Measurements from ENCODE around the gene IVD. TPM values are rescaled to one million over a fixed set of nuclear protein-coding genes. Genes with fewer than 3 reads are reported as not detected.

The IVD gene
- total and polyA plus RNA-seq, 5 experiments from 2014 or later: 48.2 to 120 (median 77.7) TPM

GRCh38 chr15:40365624-40366456 is 39.8 kb upstream of the IVD start:
- H3K4me1 Mint-ChIP-seq: peaks cover 22 to 34% (median 30%) of the 10 kb centered on the region in 4 donors
- H3K9me3 Mint-ChIP-seq: no peaks in the 10 kb centered on the region
- H3K4me3 Mint-ChIP-seq: peak overlapping the region in 9 of 10 donors; percentile 19 to 60 (median 43)
- H3K36me3 Mint-ChIP-seq: peaks cover 0 to 3% (median 0%) of the 10 kb centered on the region in 3 donors
- POLR2A ChIA-PET: interaction anchor here (1.2 kb wide), 1 partner anchor 41 kb away, joined by 4 read pairs; no protein-coding TSS in a partner anchor
- H3K27ac Mint-ChIP-seq: peak overlapping the region in 1 of 10 donors; percentile 25
- no peak for DNase-seq
- no peak for ATAC-seq
- no peaks in the 10 kb centered on the region for H3K27me3 Mint-ChIP-seq

- peak overlapping the region; percentile 77 to 91 (median 86) for H3K4me3 Mint-ChIP-seq
- DNase-seq (no peak), ATAC-seq (no peak)
- H3K27me3 Mint-ChIP-seq: no peaks in the 10 kb centered on the region
- peaks cover 18 to 34% (median 30%) of the 10 kb centered on the region in 4 donors for H3K4me1 Mint-ChIP-seq
- POLR2A ChIA-PET: interaction anchor here (0.9 to 2.1 kb wide), 7 partner anchors 9 to 73 kb away, joined by 3 to 8 read pairs (median 4); partner anchors contain the start of genes DISP2 and PLCB2
- peaks cover 0 to 3% (median 0%) of the 10 kb centered on the region in 3 donors for H3K36me3 Mint-ChIP-seq
- peak overlapping the region in 6 of 10 donors; percentile 69 to 90 (median 78) for H3K27ac Mint-ChIP-seq
- no peaks in the 10 kb centered on the region for H3K9me3 Mint-ChIP-seq
Measured at GRCh38 chr15:40366457-40367370, 38.9 kb upstream of the IVD start.

DNA sequence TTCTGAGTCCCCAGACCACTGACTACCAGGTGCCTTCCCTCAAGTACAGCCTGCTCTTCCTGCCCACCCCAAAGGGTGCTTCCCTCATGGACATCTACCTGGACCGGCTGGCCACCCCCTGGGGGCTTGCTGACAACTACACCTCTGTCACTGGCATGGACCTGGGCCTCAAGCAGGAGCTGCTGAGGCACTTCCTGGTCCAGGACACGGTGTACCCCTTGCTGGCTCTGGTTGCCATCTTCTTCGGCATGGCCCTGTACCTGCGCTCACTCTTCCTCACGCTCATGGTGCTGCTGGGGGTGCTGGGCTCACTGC is 38.3 kb upstream of the IVD start:
- peaks cover 0 to 3% (median 0%) of the 10 kb centered on the region in 3 donors for H3K36me3 Mint-ChIP-seq
- H3K4me3 Mint-ChIP-seq: peak overlapping the region; percentile 77 to 91 (median 86)
- peak overlapping the region; percentile 69 to 90 (median 83) for H3K27ac Mint-ChIP-seq
- no peak for ATAC-seq
- no peak for DNase-seq
- H3K4me1 Mint-ChIP-seq: peaks cover 20 to 31% (median 29%) of the 10 kb centered on the region in 4 donors
- POLR2A ChIA-PET: interaction anchor here (0.9 to 2.1 kb wide), 8 partner anchors 10 to 72 kb away, joined by 3 to 8 read pairs (median 4); partner anchors contain the start of genes DISP2 and PLCB2
- no peaks in the 10 kb centered on the region for H3K9me3 Mint-ChIP-seq
- H3K27me3 Mint-ChIP-seq: no peaks in the 10 kb centered on the region

GRCh38 chr15:40367686-40368611 is 37.6 kb upstream of the IVD start:
- peak; percentile 79 to 92 (median 86) for DNase-seq
- ATAC-seq: peak; percentile 94 to 96
- peaks cover 18 to 29% (median 26%) of the 10 kb centered on the region in 4 donors for H3K4me1 Mint-ChIP-seq
- no peaks in the 10 kb centered on the region for H3K27me3 Mint-ChIP-seq
- POLR2A ChIA-PET: interaction anchor here (0.9 to 2.1 kb wide), 11 partner anchors 10 to 71 kb away, joined by 3 to 8 read pairs (median 3); partner anchors contain the start of genes DISP2, KNSTRN and PLCB2
- H3K36me3 Mint-ChIP-seq: no peaks in the 10 kb centered on the region
- peak overlapping the region; percentile 69 to 90 (median 83) for H3K27ac Mint-ChIP-seq
- peak overlapping the region; percentile 77 to 91 (median 86) for H3K4me3 Mint-ChIP-seq
- no peaks in the 10 kb centered on the region for H3K9me3 Mint-ChIP-seq

GRCh38 chr15:40368719-40369473 is 36.7 kb upstream of the IVD start:
- ATAC-seq (no peak), DNase-seq (no peak)
- Mint-ChIP-seq H3K36me3 (no peaks in the 10 kb centered on the region), H3K9me3 (no peaks in the 10 kb centered on the region), H3K4me3 (peak overlapping the region in 9 of 10 donors; percentile 0 to 86 (median 64)), H3K27me3 (no peaks in the 10 kb centered on the region), H3K27ac (peak overlapping the region; percentile 5 to 89 (median 58)), H3K4me1 (peaks cover 15 to 29% (median 23%) of the 10 kb centered on the region in 4 donors)
- POLR2A ChIA-PET: interaction anchor here (0.7 to 2.1 kb wide), 8 partner anchors 11 to 61 kb away, joined by 3 to 8 read pairs (median 3); partner anchors contain the start of genes DISP2, IVD, KNSTRN and PLCB2

DNA sequence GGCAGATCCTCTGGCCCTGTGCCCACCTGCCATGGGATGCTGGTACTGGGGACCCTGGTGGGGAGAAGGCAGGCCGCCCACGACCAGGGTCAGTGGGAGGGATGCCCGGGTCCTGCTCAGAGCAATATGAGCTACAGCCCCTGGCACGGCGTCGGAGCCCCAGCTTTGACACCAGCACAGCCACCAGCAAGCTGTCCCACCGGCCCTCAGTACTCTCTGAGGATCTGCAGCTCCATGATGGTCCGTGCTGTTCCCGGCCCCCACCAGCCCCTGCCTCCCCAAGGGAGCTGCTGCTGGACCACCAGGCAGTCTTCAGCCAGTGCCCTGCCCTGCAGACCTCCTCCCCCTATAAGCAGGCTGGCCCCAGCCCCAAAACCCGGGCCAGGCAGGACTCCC is 36.1 kb upstream of the IVD start:
- peaks cover 15 to 29% (median 23%) of the 10 kb centered on the region in 4 donors for H3K4me1 Mint-ChIP-seq
- POLR2A ChIA-PET: interaction anchor here (0.5 to 1.4 kb wide), 6 partner anchors 10 to 62 kb away, joined by 3 to 4 read pairs (median 3); partner anchors contain the start of genes IVD, KNSTRN and PLCB2
- peak overlapping the region in 5 of 10 donors; percentile 48 to 86 (median 64) for H3K4me3 Mint-ChIP-seq

DNA sequence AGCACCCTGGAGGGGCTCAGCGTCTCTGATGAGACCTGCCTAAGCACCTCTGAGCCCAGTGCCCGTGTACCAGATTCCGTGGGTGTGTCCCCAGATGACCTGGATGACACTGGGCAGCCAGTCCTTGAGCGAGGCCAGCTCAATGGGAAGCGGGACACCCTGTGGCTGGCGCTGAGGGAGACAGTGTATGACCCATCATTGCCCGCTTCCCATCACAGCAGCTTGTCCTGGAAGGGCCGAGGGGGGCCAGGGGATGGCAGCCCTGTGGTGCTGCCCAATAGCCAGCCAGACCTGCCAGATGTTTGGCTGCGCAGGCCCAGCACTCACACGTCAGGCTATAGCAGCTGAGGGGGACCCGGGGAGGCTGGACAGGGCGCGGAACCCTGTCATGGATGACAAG is 35.6 kb upstream of the IVD start:
- H3K27ac Mint-ChIP-seq: no peak overlapping the region
- H3K4me3 Mint-ChIP-seq: no peak overlapping the region
- ATAC-seq (no peak), DNase-seq (no peak)
- H3K4me1 Mint-ChIP-seq: peaks cover 15 to 29% (median 23%) of the 10 kb centered on the region in 4 donors
- H3K9me3 Mint-ChIP-seq: no peaks in the 10 kb centered on the region
- POLR2A ChIA-PET: interaction anchor here (0.5 to 0.9 kb wide), 3 partner anchors 10 to 36 kb away, joined by 3 to 4 read pairs (median 3); partner anchors contain the start of gene IVD
- H3K27me3 Mint-ChIP-seq: no peaks in the 10 kb centered on the region
- H3K36me3 Mint-ChIP-seq: no peaks in the 10 kb centered on the region

More for the DNA sequence above, 36.1 kb upstream of the IVD start:
- Mint-ChIP-seq H3K27me3 (no peaks in the 10 kb centered on the region), H3K27ac (peak overlapping the region in 3 of 10 donors; percentile 13 to 77 (median 24)), H3K36me3 (no peaks in the 10 kb centered on the region), H3K9me3 (no peaks in the 10 kb centered on the region)
- ATAC-seq: no peak
- DNase-seq: no peak

- Mint-ChIP-seq H3K27ac (no peak overlapping the region), H3K4me1 (peaks cover 2 to 6% (median 3%) of the 10 kb centered on the region in 4 donors), H3K9me3 (no peaks in the 10 kb centered on the region), H3K27me3 (no peaks in the 10 kb centered on the region), H3K36me3 (no peaks in the 10 kb centered on the region), H3K4me3 (no peak overlapping the region)
- ATAC-seq (no peak), DNase-seq (no peak)
- POLR2A ChIA-PET: no interaction called here
Measured at GRCh38 chr15:40372981-40373380, 32.6 kb upstream of the IVD start.

DNA sequence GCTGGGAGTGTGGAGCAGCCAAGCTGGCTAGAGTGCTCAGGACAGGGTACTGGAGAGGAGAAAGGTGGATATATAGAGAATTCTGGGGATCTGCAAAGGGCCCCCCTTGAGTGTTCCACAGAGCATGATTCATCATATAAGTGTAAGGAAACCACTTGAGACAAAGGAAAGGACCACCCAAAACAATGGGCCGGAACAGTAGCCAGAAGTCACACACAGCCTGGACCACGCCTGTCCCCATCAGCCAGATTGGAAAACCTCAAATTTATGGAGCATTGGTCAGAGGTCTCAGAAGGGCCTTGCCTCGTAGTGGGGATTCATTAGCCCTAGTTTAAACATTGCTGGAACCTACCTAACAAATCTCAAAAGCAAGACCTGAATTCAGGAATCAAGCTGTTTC is 28.0 kb upstream of the IVD start:
- Mint-ChIP-seq H3K9me3 (no peaks in the 10 kb centered on the region), H3K4me1 (peaks cover 3 to 7% (median 4%) of the 10 kb centered on the region in 4 donors), H3K27me3 (no peaks in the 10 kb centered on the region), H3K27ac (no peak overlapping the region), H3K4me3 (no peak overlapping the region), H3K36me3 (no peaks in the 10 kb centered on the region)
- ATAC-seq: no peak
- DNase-seq: no peak
- POLR2A ChIA-PET: no interaction called here

DNA sequence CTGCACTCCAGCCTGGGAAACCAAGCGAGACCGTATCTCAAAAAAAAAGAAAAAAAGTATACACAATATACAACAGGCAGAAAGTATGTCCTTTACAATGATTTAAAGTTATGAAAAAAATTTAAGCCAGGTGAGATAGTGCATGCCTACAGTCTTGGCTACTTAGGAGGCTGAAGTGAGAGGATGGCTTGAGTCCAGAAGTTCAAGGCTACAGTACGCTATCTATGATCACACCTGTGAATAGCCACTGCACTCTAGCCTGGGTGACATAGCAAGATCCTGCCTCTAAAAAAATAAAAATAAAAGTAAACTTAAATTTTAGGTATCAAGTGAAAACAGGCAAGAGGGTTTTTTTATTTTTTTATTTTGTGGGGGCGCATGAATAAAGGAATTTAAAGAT is 26.2 kb upstream of the IVD start:
- DNase-seq: no peak
- Mint-ChIP-seq H3K9me3 (no peaks in the 10 kb centered on the region), H3K27ac (no peak overlapping the region), H3K4me3 (no peak overlapping the region), H3K27me3 (no peaks in the 10 kb centered on the region), H3K4me1 (peaks cover 12 to 21% (median 14%) of the 10 kb centered on the region in 4 donors), H3K36me3 (no peaks in the 10 kb centered on the region)
- POLR2A ChIA-PET: interaction anchor here (0.9 kb wide), 1 partner anchor 10 kb away, joined by 3 read pairs; no protein-coding TSS in a partner anchor
- ATAC-seq: no peak

DNA sequence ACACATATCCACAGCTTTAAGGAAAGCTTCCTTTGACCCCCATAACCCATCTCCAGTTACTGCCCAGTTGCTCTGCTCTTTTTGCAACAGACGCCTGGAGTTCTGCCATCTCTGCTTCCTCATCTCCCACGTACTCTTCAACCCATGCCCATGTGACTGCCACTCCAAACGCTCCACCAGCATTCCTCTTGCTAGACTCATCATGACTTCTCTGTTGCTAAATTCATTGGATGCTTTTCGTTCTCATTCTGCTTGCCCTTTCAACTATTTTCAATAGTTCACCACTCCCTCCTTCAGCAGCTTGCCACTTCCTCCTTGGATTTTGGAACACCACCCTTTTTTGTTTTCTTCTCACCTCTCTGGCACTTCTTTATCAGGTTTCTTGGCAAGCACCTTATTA is 25.7 kb upstream of the IVD start:
- DNase-seq: no peak
- Mint-ChIP-seq H3K4me3 (no peak overlapping the region), H3K9me3 (no peaks in the 10 kb centered on the region), H3K27ac (no peak overlapping the region), H3K36me3 (no peaks in the 10 kb centered on the region), H3K4me1 (peaks cover 12 to 26% (median 16%) of the 10 kb centered on the region in 4 donors), H3K27me3 (no peaks in the 10 kb centered on the region)
- POLR2A ChIA-PET: interaction anchor here (0.9 kb wide), 1 partner anchor 10 kb away, joined by 3 read pairs; no protein-coding TSS in a partner anchor
- no peak for ATAC-seq

Data from naive thymus-derived CD8-positive, alpha-beta T cell (primary cell).